NCI-H345 treated with DMSO at 0.1 percent for 48 hours (cell line): Measurements from ENCODE around the gene GCLC.
"Not testable (repeated sequence)": the region's sequence is repeated elsewhere in the genome, so short reads cannot be mapped to it uniquely, and the experiment has no call there.

Experiments used
- DNase-seq: peaks from one replicate; lab custom pipeline; 2025; ENCODE audit not compliant: unreplicated experiment; lab: John Stamatoyannopoulos, UW

GCLC gene

GRCh38 chr6:53564401-53565065, 19.6 kb upstream of the GCLC start:
- no peak for DNase-seq

GRCh38 chr6:53556986-53557715, 12.2 kb upstream of the GCLC start:
- no peak for DNase-seq

GRCh38 chr6:53553600-53553999, 8.7 kb upstream of the GCLC start:
- DNase-seq = not testable (repeated sequence)

GRCh38 chr6:53551681-53552080, 6.8 kb upstream of the GCLC start:
- not testable (repeated sequence) for DNase-seq

- peak; percentile 83 for DNase-seq
Measured at GRCh38 chr6:53547811-53548496, 3.1 kb upstream of the GCLC start.

- DNase-seq = peak; percentile 80
Measured at GRCh38 chr6:53547166-53547810, 2.4 kb upstream of the GCLC start.

GRCh38 chr6:53546281-53546680, 1.4 kb upstream of the GCLC start:
- no peak for DNase-seq

- no peak for DNase-seq
Measured at GRCh38 chr6:53544217-53544469, 758 bp downstream of the GCLC start.

- DNase-seq = no peak
Measured at GRCh38 chr6:53543359-53544216, 1.3 kb downstream of the GCLC start.

- DNase-seq = no peak
Measured at GRCh38 chr6:53541900-53542299, 3.0 kb downstream of the GCLC start.

GRCh38 chr6:53540129-53540692, 4.7 kb downstream of the GCLC start:
- DNase-seq = no peak

GRCh38 chr6:53539561-53539960, 5.3 kb downstream of the GCLC start:
- no peak for DNase-seq

- no peak for DNase-seq
Measured at GRCh38 chr6:53536561-53536960, 8.3 kb downstream of the GCLC start.

GRCh38 chr6:53532942-53533341, 12.0 kb downstream of the GCLC start:
- no peak for DNase-seq

- DNase-seq = no peak
Measured at GRCh38 chr6:53532061-53532797, 12.7 kb downstream of the GCLC start.

GRCh38 chr6:53530780-53531386, 14.0 kb downstream of the GCLC start:
- no peak for DNase-seq

- DNase-seq = no peak
Measured at GRCh38 chr6:53530346-53530745, 14.6 kb downstream of the GCLC start.

- no peak for DNase-seq
Measured at GRCh38 chr6:53529324-53530036, 15.4 kb downstream of the GCLC start.

- DNase-seq = no peak
Measured at GRCh38 chr6:53528107-53528506, 16.8 kb downstream of the GCLC start.
